PC-9 (cell line): ENCODE measurements around the gene NAALADL1. TPM values are rescaled to one million over a fixed set of nuclear protein-coding genes. Genes with fewer than 3 reads are reported as not detected.
"Not testable (repeated sequence)": the region's sequence is repeated elsewhere in the genome, so short reads cannot be mapped to it uniquely, and the experiment has no call there.

Experiments
- BruUV-seq: library from RNA; stranded (reverse); fragments of 400-500 nt; replicated peaks from 2 replicates; lab custom pipeline; 2021; lab: Mats Ljungman, UMichigan
- CTCF ChIA-PET: fragments of 300-600 bp; sonication (Branson Sonifier 250); formaldehyde crosslinking; loops from one replicate; lab custom pipeline; 2022; ENCODE audit warnings: antibody characterized with exemption; lab: Charles Lee
- POLR2A ChIA-PET: fragments of 300-600 bp; sonication (Branson Sonifier 250); formaldehyde crosslinking; loops from one replicate; lab custom pipeline; 2022; ENCODE audit warnings: antibody characterized with exemption; ENCODE audit not compliant: unreplicated experiment; lab: Charles Lee
- DNase-seq, 2 experiments: peaks; one replicate each; pipeline versions ENCODE4 v3.0.0 to v3.0.0-alpha.2; 2015 to 2022; ENCODE audit warnings: mixed read lengths in 1 of 2
- H2AFZ ChIP-seq: fragments of 200-600 bp; sonication (generic); 2 replicates; pipeline ENCODE4 v1.8.1; 2017; ENCODE audit warnings: antibody characterized with exemption
- H3F3A ChIP-seq: fragments of 200-600 bp; sonication (generic); 2 replicates; pipeline ENCODE4 v1.8.1; 2017; ENCODE audit warnings: antibody characterized with exemption, mild to moderate bottlenecking, low read depth; ENCODE audit not compliant: insufficient read depth
- H3K27ac ChIP-seq: fragments of 200-600 bp; sonication (generic); 2 replicates; pipeline ENCODE4 v1.6.1; 2016; ENCODE audit warnings: mixed run types
- H3K27me3 ChIP-seq: fragments of 200-600 bp; sonication (generic); 2 replicates; pipeline ENCODE4 v1.6.1; 2016; ENCODE audit warnings: low read depth, mixed run types; ENCODE audit not compliant: insufficient read depth
- H3K36me3 ChIP-seq: fragments of 200-600 bp; sonication (generic); 2 replicates; pipeline ENCODE4 v1.6.1; 2016; ENCODE audit warnings: low read depth, mixed run types
- H3K4me1 ChIP-seq: fragments of 200-600 bp; sonication (generic); replicated peaks from 2 replicates; pipeline ENCODE4 v1.6.1; 2016; ENCODE audit warnings: mixed run types; ENCODE audit not compliant: insufficient read depth
- H3K4me2 ChIP-seq: fragments of 200-600 bp; sonication (generic); 2 replicates; pipeline ENCODE4 v1.6.1; 2017; ENCODE audit warnings: mixed run types
- H3K4me3 ChIP-seq: fragments of 200-600 bp; sonication (generic); 2 replicates; pipeline ENCODE4 v1.6.1; 2016; ENCODE audit warnings: mixed run types
- H3K79me2 ChIP-seq: fragments of 200-600 bp; sonication (generic); 2 replicates; pipeline ENCODE4 v1.6.1; 2017; ENCODE audit warnings: low read depth, mixed run types
- H3K9me2 ChIP-seq: fragments of 200-600 bp; sonication (generic); 2 replicates; pipeline ENCODE4 v1.8.1; 2017; ENCODE audit warnings: mild to moderate bottlenecking; ENCODE audit not compliant: insufficient read depth
- H3K9me3 ChIP-seq: fragments of 200-600 bp; sonication (generic); 2 replicates; pipeline ENCODE4 v1.8.1; 2016; ENCODE audit warnings: low read depth; ENCODE audit not compliant: insufficient read depth
- H4K20me1 ChIP-seq: fragments of 200-600 bp; sonication (generic); 2 replicates; pipeline ENCODE4 v1.8.1; 2017; ENCODE audit not compliant: insufficient read depth
- EZH2 ChIP-seq: fragments of 200-600 bp; sonication (generic); IDR thresholded peaks from 2 replicates; pipeline ENCODE4 v1.8.0; 2017; ENCODE audit warnings: antibody characterized with exemption, low read depth
- intact Hi-C: fragments of 100-400 bp; cut with micrococcal nuclease; formaldehyde crosslinking; loops from one replicate; pipeline ENCODE4 v1.10.0; 2022; ENCODE audit not compliant: unreplicated experiment
- total RNA-seq: library from RNA; stranded (reverse); gene quantifications from 2 replicates; pipeline ENCODE4 v1.2.3, GENCODE V29; 2021
- TF ChIP-seq, protein P1 (sequence below): fragments of 200-600 bp; sonication (generic); conservative IDR thresholded peaks from 2 replicates; pipeline ENCODE4 v1.6.1; 2017; ENCODE audit warnings: mixed run types, antibody characterized with exemption, mild to moderate bottlenecking, moderate library complexity

NAALADL1 gene
- total RNA-seq, 1 experiment from 2014 or later, result not detected

DNA sequence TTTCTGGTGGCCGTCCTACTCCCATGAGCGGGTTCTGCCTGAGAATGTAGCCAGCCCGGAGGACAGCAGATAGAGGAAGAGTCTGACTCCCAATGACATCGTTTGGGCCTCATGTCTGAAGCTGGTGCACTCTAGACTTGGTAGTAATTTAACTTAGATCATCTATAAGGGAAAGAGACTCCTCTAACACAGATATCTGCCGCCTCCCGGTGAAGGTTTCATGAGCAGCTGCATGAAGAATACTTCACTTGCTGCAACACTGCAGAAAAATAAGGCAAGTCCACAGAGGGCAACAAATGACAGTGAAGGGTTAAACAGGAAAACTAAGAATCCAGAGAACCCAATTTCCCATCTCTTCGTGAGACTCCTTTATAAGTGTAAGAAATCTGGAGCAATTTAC is 50.3 kb downstream of the NAALADL1 start:
- H2AFZ ChIP-seq, result no peak overlapping the region
- H3K27ac ChIP-seq, result peak overlapping the region; percentile 76
- H4K20me1 ChIP-seq, result no peaks in the 10 kb centered on the region
- no peak overlapping the region for H3K4me3 ChIP-seq
- H3K9me3 ChIP-seq, result no peaks in the 10 kb centered on the region
- H3F3A ChIP-seq, result peaks cover 20% of the 10 kb centered on the region
- intact Hi-C loops, result no loop called here
- no peak for DNase-seq
- ChIA-PET POLR2A (interaction anchor here (0.7 kb wide), 1 partner anchor 11 kb away, joined by 8 read pairs; the partner anchor contains the start of gene BATF2), CTCF (no interaction called here)
- BruUV-seq, result no TSS peak
- H3K79me2 ChIP-seq, result no peaks in the 10 kb centered on the region
- no peaks in the 10 kb centered on the region for H3K9me2 ChIP-seq
- no peak for TF ChIP-seq EZH2
- TF ChIP-seq, protein P1, sequence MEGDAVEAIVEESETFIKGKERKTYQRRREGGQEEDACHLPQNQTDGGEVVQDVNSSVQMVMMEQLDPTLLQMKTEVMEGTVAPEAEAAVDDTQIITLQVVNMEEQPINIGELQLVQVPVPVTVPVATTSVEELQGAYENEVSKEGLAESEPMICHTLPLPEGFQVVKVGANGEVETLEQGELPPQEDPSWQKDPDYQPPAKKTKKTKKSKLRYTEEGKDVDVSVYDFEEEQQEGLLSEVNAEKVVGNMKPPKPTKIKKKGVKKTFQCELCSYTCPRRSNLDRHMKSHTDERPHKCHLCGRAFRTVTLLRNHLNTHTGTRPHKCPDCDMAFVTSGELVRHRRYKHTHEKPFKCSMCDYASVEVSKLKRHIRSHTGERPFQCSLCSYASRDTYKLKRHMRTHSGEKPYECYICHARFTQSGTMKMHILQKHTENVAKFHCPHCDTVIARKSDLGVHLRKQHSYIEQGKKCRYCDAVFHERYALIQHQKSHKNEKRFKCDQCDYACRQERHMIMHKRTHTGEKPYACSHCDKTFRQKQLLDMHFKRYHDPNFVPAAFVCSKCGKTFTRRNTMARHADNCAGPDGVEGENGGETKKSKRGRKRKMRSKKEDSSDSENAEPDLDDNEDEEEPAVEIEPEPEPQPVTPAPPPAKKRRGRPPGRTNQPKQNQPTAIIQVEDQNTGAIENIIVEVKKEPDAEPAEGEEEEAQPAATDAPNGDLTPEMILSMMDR, result no peak
- H3K27me3 ChIP-seq, result no peaks in the 10 kb centered on the region
- H3K4me2 ChIP-seq, result peak overlapping the region; percentile 52
- no peaks in the 10 kb centered on the region for H3K36me3 ChIP-seq
- peaks cover 22% of the 10 kb centered on the region for H3K4me1 ChIP-seq

DNA sequence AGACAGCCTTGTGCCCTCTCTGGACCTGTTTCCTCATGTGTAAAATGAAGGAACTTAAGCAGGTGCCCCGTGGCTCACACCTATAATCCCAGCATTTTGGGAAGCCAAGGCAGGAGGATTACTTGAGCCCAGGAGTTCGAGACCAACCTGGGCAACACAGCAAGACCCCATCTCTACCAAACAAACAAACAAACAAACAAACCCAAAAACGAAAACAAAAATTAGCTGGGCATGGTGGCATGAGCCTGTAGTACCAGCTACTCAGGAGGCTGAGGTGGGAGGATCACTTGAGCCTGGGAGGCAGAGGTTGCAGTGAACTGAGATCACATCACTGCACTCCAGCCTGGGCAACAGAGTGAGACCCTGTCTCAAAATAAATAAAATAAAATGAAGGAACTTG is 54.4 kb downstream of the NAALADL1 start:
- H3K4me2 ChIP-seq, DNase-seq, H3K79me2 ChIP-seq, H3K4me3 ChIP-seq, H4K20me1 ChIP-seq, BruUV-seq, CTCF ChIA-PET, H3K9me3 ChIP-seq, H3K27ac ChIP-seq, H3K9me2 ChIP-seq, H2AFZ ChIP-seq, H3K27me3 ChIP-seq, POLR2A ChIA-PET, H3K36me3 ChIP-seq, intact Hi-C loops, H3F3A ChIP-seq: not testable (repeated sequence)
- peaks cover 20% of the 10 kb centered on the region for H3K4me1 ChIP-seq

DNA sequence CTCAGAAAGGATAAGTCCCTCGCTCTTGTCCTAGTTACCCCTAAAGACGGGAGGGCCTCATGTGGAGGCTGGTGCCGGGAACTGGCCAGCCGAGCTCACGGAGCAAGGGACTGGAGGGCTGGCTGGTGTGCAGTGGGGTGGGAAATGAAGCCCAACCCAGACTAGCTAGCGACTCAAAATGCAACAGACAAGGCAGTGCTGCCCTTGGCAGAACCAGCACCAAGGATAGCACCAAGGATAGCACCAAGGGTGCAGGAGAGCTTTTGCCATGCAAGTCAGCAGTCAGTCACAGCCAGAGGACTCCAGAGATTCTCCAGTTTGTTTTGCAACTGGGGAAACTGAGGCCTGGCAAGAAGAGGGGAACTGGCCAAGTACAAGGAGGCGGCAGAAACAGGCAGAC is 55.1 kb downstream of the NAALADL1 start:
- ChIA-PET POLR2A (interaction anchor here (0.6 kb wide), 1 partner anchor 139 kb away, joined by 6 read pairs; no protein-coding TSS in a partner anchor), CTCF (interaction anchor here (0.8 kb wide), 1 partner anchor 87 kb away, joined by 3 read pairs; no protein-coding TSS in a partner anchor)
- intact Hi-C loops, result no loop called here
- H3K9me2 ChIP-seq, result no peaks in the 10 kb centered on the region
- H4K20me1 ChIP-seq, result no peaks in the 10 kb centered on the region
- H2AFZ ChIP-seq, result no peak overlapping the region
- no peak overlapping the region for H3K4me3 ChIP-seq
- H3K27me3 ChIP-seq, result no peaks in the 10 kb centered on the region
- H3K4me2 ChIP-seq, result no peak overlapping the region
- no peak overlapping the region for H3K27ac ChIP-seq
- H3K4me1 ChIP-seq, result peaks cover 18% of the 10 kb centered on the region
- TF ChIP-seq, protein P1, result no peak
- TF ChIP-seq EZH2, result no peak
- no peaks in the 10 kb centered on the region for H3K9me3 ChIP-seq
- DNase-seq, result no peak
- no TSS peak for BruUV-seq
- no peaks in the 10 kb centered on the region for H3K79me2 ChIP-seq
- no peaks in the 10 kb centered on the region for H3K36me3 ChIP-seq
- peaks cover 11% of the 10 kb centered on the region for H3F3A ChIP-seq

DNA sequence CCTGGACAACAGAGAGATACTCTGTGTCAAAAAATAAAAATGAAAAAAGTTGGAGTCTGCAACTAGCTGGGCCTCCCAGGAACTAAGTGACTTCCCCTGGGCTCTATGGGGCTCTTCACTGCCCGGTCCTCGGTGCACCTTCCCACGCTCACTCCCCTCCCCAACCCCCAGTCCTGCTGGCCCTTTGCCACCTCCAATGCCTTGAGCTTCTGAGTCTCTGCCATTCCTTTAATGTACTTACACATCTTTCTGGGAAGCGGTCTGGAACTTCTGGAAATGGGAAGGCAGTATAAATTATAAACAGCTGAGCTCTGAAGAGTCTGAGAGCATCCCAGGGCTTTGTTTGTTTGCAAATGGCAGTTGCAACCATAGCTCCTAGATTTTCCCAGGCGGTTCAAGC is 55.6 kb downstream of the NAALADL1 start:
- H3K36me3 ChIP-seq, result no peaks in the 10 kb centered on the region
- no TSS peak for BruUV-seq
- POLR2A ChIA-PET, result interaction anchor here (0.6 kb wide), 1 partner anchor 138 kb away, joined by 6 read pairs; no protein-coding TSS in a partner anchor
- H3K4me1 ChIP-seq, result peaks cover 12% of the 10 kb centered on the region
- no peaks in the 10 kb centered on the region for H3K79me2 ChIP-seq
- no peak overlapping the region for H3K4me3 ChIP-seq
- no peaks in the 10 kb centered on the region for H3K27me3 ChIP-seq
- intact Hi-C loops, result no loop called here
- H3K27ac ChIP-seq, result no peak overlapping the region
- no peak for TF ChIP-seq EZH2
- TF ChIP-seq, protein P1, result no peak
- CTCF ChIA-PET, result interaction anchor here (0.6 to 1.4 kb wide), 3 partner anchors 10 to 87 kb away, joined by 3 to 21 read pairs (median 3); no protein-coding TSS in a partner anchor
- no peaks in the 10 kb centered on the region for H3K9me2 ChIP-seq
- H3F3A ChIP-seq, result peaks cover 12% of the 10 kb centered on the region
- DNase-seq, result no peak
- H4K20me1 ChIP-seq, result no peaks in the 10 kb centered on the region
- no peak overlapping the region for H3K4me2 ChIP-seq
- no peak overlapping the region for H2AFZ ChIP-seq
- no peaks in the 10 kb centered on the region for H3K9me3 ChIP-seq
